NCI-H2107 treated with DMSO at 0.1 percent for 48 hours (cell line): ENCODE data around the gene RTEL1.

ENCODE experiments used
- DNase-seq: peaks from one replicate; lab custom pipeline; 2025; ENCODE audit not compliant: unreplicated experiment; lab: John Stamatoyannopoulos, UW

The RTEL1 gene

GRCh38 chr20:63689046-63690002 is 31.2 kb downstream of the RTEL1 start:
- no peak for DNase-seq

GRCh38 chr20:63690003-63690897 is 32.1 kb downstream of the RTEL1 start:
- no peak for DNase-seq

DNA sequence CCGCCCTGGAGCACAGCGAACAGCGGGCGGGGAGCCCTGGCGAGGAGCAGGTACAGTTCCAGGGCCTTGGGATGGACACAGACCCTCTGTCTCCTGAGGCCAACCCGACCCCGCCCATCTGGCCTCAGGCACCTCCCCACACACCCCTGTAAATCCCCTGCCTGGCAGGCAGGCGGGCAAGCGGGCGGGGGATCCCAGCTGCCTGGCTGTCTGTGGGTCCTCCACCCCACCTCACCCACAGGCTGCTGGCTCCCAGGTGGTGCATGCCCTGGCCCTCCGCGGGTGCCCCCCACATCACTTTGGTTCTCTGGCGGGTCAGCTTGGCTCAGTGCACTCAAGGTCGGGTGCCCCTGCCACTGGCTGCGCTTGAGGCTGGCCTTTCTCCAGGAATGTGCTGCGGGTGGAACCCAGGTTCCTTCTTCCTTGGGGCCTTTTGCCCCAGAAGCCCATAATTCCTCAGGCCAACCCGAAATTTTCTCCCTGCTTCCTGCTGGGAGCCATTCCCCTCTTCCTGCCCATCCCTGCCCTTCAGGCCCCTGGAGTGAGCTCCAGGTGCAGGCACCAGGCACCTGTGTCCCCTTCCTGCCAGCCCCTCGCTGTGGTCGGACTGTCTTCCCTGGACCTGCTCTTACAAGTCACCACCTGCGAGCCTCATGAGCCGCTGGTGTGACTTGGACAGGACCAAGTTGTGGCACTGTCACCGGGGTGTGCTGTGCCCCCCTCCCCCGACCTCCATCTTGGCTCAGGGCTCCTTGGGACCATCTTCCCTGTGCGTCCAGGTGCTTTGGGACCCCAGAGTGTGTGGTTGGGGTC is 33.0 kb downstream of the RTEL1 start:
- no peak for DNase-seq

DNA sequence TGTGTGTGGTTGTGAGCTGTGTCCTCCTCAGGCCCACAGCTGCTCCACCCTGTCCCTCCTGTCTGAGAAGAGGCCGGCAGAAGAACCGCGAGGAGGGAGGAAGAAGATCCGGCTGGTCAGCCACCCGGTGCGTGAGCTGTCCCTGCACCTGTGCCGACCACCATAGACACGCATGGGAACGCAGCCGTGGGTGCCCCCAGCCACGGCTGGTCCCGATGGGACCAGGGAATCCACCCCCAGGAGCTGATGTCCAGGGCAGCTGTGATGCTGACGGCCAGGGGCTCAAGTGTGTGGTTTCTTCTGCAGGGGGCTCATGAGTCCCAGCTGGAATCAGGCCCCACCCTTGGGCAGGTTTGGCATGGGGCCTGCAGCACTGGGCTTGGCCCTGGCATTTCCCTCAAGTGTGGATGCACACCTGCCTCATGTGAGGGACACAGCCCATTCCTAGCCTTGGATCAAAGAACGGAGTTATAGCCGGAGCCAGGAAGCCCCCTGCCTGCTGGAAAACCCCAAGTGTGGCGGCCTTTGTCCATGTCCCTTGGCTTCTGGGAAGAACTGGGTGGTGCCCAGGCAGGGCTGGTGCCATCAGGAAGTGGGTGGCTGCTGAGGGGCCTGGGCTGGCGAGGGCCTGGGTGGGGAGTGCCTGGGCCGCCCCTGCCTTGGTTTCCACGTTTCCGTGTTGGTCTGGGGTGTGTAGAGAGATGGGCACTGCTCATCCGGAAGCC is 33.8 kb downstream of the RTEL1 start:
- no peak for DNase-seq

- DNase-seq, result no peak
Observed at GRCh38 chr20:63692436-63693082, 34.4 kb downstream of the RTEL1 start.

DNA sequence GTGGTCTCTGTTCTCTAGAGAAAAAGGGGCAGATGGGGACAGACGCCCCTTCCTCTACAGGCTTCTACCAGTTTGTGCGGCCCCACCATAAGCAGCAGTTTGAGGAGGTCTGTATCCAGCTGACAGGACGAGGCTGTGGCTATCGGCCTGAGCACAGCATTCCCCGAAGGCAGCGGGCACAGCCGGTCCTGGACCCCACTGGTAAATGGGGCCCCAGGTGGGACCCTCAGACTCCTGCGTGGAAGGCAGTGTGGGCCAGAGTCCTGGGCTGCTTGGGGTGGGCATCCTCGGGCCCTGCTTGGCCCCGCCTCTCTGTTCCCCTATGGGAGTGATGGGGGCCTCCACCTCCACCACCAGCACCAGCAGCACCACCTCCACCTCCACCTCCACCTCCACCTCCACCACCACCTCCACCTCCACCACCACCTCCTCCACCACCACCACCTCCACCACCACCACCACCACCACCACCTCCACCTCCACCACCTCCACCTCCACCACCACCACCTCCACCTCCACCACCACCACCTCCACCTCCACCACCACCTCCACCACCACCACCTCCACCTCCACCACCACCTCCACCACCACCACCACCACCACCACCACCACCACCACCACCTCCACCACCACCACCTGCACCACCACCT is 35.1 kb downstream of the RTEL1 start:
- no peak for DNase-seq

DNA sequence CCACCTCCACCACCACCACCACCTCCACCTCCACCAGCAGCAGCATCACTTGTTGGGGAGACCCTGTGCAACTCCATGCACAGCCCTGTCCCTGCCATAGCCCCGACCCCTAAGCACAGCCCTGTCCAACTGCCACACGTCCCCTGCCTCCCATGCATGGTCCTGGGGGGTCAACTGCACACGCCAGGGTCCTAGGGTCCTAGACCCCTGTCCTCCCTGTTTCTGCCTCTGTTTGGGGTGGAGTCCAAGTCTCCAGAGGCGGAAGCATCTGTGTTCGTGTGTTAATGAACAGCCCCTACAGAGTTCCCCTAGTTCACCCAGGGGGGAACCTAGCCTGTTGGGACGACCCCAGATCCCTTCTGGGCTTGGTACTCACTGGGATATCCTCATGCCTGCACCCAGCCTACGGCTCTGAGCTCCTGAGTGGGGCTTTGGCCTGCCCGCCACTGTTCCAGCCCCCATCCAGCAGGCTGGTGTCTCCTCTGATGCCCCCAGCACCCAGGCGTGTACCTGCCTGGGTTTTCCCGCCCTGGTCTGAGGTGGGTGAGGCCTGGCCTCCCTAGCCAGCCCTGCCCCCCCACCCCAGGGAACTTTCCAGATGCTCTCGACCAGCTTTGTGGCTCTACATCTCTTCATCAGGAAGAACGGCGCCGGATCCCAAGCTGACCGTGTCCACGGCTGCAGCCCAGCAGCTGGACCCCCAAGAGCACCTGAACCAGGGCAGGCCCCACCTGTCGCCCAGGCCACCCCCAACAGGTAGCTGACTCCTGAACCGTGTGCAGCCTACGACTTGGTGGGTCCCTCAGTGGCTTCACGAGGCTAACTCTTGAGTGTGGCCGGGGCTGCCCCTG is 35.8 kb downstream of the RTEL1 start:
- DNase-seq, result no peak

GRCh38 chr20:63694584-63695423 is 36.7 kb downstream of the RTEL1 start:
- DNase-seq, result no peak

DNA sequence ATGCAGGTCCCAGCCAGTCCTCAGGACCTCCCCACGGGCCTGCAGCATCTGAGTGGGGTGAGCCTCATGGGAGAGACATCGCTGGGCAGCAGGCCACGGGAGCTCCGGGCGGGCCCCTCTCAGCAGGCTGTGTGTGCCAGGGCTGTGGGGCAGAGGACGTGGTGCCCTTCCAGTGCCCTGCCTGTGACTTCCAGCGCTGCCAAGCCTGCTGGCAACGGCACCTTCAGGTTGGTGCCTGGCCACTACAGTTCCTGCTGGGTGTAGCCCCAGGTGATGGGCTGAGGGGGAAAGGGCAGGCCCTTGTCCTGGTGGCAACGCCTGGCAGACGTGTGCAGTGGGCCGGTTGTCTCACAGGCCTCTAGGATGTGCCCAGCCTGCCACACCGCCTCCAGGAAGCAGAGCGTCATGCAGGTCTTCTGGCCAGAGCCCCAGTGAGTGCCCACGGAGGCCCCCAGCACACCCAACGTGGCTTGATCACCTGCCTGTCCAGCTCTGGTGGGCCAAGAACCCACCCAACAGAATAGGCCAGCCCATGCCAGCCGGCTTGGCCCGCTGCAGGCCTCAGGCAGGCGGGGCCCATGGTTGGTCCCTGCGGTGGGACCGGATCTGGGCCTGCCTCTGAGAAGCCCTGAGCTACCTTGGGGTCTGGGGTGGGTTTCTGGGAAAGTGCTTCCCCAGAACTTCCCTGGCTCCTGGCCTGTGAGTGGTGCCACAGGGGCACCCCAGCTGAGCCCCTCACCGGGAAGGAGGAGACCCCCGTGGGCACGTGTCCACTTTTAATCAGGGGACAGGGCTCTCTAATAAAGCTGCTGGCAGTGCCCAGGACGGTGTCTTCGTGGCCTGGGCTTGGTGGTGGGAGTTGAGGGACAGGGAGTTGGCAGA is 37.6 kb downstream of the RTEL1 start:
- no peak for DNase-seq

DNA sequence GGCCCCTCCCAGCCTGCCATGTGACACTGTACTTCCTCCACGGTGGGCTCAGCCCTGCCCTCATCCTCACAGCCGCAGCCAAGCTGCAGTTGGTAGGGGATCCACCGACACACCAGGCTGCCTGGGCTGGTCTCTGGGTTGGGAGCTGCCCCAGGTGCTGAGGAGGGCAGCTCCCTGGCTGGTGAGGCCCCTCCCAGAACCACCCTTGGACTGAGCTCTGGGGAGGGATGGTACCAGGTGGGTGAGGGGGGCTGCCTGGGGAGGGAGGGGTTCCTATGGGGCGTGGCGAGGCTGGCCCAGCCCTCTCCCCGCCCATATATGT is 38.2 kb downstream of the RTEL1 start:
- DNase-seq, result no peak

DNA sequence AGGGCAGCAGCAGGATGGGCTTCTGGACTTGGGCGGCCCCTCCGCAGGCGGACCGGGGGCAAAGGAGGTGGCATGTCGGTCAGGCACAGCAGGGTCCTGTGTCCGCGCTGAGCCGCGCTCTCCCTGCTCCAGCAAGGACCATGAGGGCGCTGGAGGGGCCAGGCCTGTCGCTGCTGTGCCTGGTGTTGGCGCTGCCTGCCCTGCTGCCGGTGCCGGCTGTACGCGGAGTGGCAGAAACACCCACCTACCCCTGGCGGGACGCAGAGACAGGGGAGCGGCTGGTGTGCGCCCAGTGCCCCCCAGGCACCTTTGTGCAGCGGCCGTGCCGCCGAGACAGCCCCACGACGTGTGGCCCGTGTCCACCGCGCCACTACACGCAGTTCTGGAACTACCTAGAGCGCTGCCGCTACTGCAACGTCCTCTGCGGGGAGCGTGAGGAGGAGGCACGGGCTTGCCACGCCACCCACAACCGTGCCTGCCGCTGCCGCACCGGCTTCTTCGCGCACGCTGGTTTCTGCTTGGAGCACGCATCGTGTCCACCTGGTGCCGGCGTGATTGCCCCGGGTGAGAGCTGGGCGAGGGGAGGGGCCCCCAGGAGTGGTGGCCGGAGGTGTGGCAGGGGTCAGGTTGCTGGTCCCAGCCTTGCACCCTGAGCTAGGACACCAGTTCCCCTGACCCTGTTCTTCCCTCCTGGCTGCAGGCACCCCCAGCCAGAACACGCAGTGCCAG is 38.7 kb downstream of the RTEL1 start, which contains the start of gene TNFRSF6B:
TNFRSF6B (plus strand) TSS at position 25 of the 729 bp plus-strand sequence; CDS start at position 141, 116 bp downstream.
- DNase-seq, result no peak

- no peak for DNase-seq
Observed at GRCh38 chr20:63697357-63697867, 39.3 kb downstream of the RTEL1 start.

DNA sequence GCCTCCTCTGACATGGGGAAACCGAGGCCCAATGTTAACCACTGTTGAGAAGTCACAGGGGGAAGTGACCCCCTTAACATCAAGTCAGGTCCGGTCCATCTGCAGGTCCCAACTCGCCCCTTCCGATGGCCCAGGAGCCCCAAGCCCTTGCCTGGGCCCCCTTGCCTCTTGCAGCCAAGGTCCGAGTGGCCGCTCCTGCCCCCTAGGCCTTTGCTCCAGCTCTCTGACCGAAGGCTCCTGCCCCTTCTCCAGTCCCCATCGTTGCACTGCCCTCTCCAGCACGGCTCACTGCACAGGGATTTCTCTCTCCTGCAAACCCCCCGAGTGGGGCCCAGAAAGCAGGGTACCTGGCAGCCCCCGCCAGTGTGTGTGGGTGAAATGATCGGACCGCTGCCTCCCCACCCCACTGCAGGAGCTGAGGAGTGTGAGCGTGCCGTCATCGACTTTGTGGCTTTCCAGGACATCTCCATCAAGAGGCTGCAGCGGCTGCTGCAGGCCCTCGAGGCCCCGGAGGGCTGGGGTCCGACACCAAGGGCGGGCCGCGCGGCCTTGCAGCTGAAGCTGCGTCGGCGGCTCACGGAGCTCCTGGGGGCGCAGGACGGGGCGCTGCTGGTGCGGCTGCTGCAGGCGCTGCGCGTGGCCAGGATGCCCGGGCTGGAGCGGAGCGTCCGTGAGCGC is 39.9 kb downstream of the RTEL1 start:
- DNase-seq, result no peak

GRCh38 chr20:63698739-63699465 is 40.8 kb downstream of the RTEL1 start:
- no peak for DNase-seq
